Measurements from ENCODE around the gene SMURF1.

- TF ChIP-seq CTCF (IDR thresholded peaks at IDR 0.05; ENCODE audit: low read length) (no peak), EZH2 (IDR thresholded peaks at IDR 0.05; ENCODE audit: borderline replicate concordance, low read length) (no peak)
Measured at GRCh38 chr7:99046722-99047121, 97.2 kb downstream of the SMURF1 start.
